Astrocyte (in vitro differentiated cells and primary cell): Measurements from ENCODE around the gene SELENOS.

Experiments
- CTCF ChIP-seq: IDR thresholded peaks from 2 replicates; pipeline ENCODE4 v1.5.1; 2011; ENCODE audit warnings: low read depth, mild to moderate bottlenecking, inconsistent platforms, low read length, moderate library complexity; ENCODE audit not compliant: insufficient read depth
- EZH2 ChIP-seq: IDR thresholded peaks from 2 replicates; pipeline ENCODE4 v1.6.1; 2012; ENCODE audit warnings: mild to moderate bottlenecking, low read length, inconsistent platforms; ENCODE audit not compliant: insufficient read depth

- no peak for TF ChIP-seq CTCF
- TF ChIP-seq EZH2 = no peak
These were observed 34.3 kb downstream of the SELENOS start for GRCh38 chr15:101242999-101243336.
